ENCODE data around the gene DENND4B.

The DENND4B gene

GRCh38 chr1:153978274-153978909, 31.9 kb upstream of the DENND4B start:
- TF ChIP-seq, protein P1, sequence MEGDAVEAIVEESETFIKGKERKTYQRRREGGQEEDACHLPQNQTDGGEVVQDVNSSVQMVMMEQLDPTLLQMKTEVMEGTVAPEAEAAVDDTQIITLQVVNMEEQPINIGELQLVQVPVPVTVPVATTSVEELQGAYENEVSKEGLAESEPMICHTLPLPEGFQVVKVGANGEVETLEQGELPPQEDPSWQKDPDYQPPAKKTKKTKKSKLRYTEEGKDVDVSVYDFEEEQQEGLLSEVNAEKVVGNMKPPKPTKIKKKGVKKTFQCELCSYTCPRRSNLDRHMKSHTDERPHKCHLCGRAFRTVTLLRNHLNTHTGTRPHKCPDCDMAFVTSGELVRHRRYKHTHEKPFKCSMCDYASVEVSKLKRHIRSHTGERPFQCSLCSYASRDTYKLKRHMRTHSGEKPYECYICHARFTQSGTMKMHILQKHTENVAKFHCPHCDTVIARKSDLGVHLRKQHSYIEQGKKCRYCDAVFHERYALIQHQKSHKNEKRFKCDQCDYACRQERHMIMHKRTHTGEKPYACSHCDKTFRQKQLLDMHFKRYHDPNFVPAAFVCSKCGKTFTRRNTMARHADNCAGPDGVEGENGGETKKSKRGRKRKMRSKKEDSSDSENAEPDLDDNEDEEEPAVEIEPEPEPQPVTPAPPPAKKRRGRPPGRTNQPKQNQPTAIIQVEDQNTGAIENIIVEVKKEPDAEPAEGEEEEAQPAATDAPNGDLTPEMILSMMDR (IDR thresholded peaks at IDR 0.05; ENCODE audit: borderline replicate concordance, control extremely low read depth, extremely low read depth, insufficient read depth, missing control alignments), result no peak
- no peak for DNase-seq (ENCODE audit: low spot score)
- in situ Hi-C loops (cut with MboI; ENCODE audit: low sequenced_read_pairs, unreplicated experiment), result no loop called here

- TF ChIP-seq, protein P1 (IDR thresholded peaks at IDR 0.05; ENCODE audit: borderline replicate concordance, control extremely low read depth, extremely low read depth, insufficient read depth, missing control alignments), result no peak
- in situ Hi-C loops (cut with MboI; ENCODE audit: low sequenced_read_pairs, unreplicated experiment), result no loop called here
- peak; percentile 93 for DNase-seq (ENCODE audit: low spot score)
Observed at GRCh38 chr1:153977250-153978240, 31.0 kb upstream of the DENND4B start, which contains the start of gene JTB. Gene JTB (minus strand): TSS chr1:153977674. CDS start chr1:153977252, 422 bp downstream.

DNA sequence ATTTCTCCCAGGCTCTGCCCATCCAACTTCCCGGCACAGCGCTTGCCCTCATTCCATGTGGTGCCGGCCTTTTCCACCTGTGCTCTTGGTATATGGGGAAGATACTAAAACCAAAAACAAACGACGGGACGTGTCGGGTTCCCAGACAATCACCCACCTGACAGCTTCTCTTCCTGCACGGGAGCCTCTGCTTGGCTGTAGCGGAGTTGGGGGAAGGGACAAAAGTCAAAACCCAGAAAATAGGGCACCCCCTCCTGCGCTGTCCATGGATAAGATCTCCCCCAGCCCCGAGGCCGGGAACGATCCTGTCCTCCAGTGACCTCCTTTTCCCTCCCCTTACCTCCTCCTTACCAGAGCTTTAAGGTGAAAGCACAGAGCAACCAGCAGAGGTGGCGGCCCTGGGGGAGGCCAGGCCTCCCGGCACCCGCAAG, 30.3 kb upstream of the DENND4B start:
- TF ChIP-seq, protein P1 (IDR thresholded peaks at IDR 0.05; ENCODE audit: borderline replicate concordance, control extremely low read depth, extremely low read depth, insufficient read depth, missing control alignments), result no peak
- in situ Hi-C loops (cut with MboI; ENCODE audit: low sequenced_read_pairs, unreplicated experiment), result no loop called here
- no peak for DNase-seq (ENCODE audit: low spot score)

DNA sequence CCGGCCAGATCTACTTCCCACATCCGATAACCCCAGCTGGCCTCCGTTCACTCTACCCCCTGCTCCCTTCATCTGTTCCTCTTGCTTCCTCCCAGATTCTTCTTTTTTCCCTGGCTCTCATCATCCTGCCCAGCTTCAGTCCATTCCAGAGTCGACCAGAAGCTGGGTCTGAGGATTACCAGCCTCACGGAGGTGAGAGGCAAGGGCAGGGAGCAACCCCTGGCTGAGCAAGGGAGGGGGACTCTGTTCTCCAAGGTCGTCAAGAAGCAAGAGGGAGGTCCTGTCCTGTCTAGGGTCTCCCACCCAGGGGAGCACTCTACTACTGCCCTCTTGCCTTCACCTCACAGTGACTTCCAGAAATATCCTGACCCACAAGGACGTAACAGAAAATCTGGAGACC, 27.0 kb upstream of the DENND4B start:
- in situ Hi-C loops (cut with MboI; ENCODE audit: low sequenced_read_pairs, unreplicated experiment), result no loop called here
- no peak for DNase-seq (ENCODE audit: low spot score)

GRCh38 chr1:153973071-153973470, 26.6 kb upstream of the DENND4B start:
- in situ Hi-C loops (cut with MboI; ENCODE audit: low sequenced_read_pairs, unreplicated experiment), result no loop called here

More for the DNA sequence above, 27.0 kb upstream of the DENND4B start:
- TF ChIP-seq, protein P1 (IDR thresholded peaks at IDR 0.05; ENCODE audit: borderline replicate concordance, control extremely low read depth, extremely low read depth, insufficient read depth, missing control alignments), result no peak

GRCh38 chr1:153970346-153970745, 23.8 kb upstream of the DENND4B start:
- TF ChIP-seq, protein P1 (IDR thresholded peaks at IDR 0.05; ENCODE audit: borderline replicate concordance, control extremely low read depth, extremely low read depth, insufficient read depth, missing control alignments), result no peak
- no peak for DNase-seq (ENCODE audit: low spot score)
- in situ Hi-C loops (cut with MboI; ENCODE audit: low sequenced_read_pairs, unreplicated experiment), result no loop called here

More at GRCh38 chr1:153973071-153973470, 26.6 kb upstream of the DENND4B start:
- TF ChIP-seq, protein P1 (IDR thresholded peaks at IDR 0.05; ENCODE audit: borderline replicate concordance, control extremely low read depth, extremely low read depth, insufficient read depth, missing control alignments), result no peak
- DNase-seq (ENCODE audit: low spot score), result no peak

All from GM13976 (cell line).